Measurements from ENCODE around the gene IFITM5.

GRCh38 chr11:272931-273198 lies 26.5 kb downstream of the IFITM5 start:
- TF ChIP-seq POLR2AphosphoS5 (IDR thresholded peaks at IDR 0.05) (no peak), CTCF (IDR thresholded peaks at IDR 0.05 in 8 of 11, conservative IDR thresholded peaks at IDR 0.05 in 3 of 11) (no peak)

Data from spleen (tissue), 7 donors.